NCI-H1694 (cell line): ENCODE results near the gene RASIP1.
"Not testable (repeated sequence)": the region's sequence is repeated elsewhere in the genome, so short reads cannot be mapped to it uniquely, and the experiment has no call there.

Source experiments
- DNase-seq: peaks from one replicate; lab custom pipeline; 2025; lab: John Stamatoyannopoulos, UW

RASIP1 gene

DNA sequence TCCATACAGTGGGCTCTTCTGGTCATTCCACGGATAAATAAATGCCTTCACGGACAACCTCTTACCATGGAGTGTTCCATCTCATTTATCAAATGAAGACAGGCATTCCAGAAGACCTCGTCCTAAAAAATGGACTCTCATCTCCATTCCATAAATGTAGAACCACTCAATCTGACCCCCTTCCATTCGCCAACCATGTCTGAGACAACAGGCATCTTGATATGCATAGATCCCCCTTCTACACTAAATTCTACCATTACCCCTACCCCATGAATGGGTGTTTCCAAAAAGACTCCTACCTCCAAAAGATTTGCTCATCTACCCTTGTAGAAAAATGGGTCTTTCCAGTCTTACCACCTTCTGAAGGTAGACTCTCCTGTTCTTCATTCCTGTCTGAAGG is 9.0 kb downstream of the RASIP1 start:
- no peak for DNase-seq

DNA sequence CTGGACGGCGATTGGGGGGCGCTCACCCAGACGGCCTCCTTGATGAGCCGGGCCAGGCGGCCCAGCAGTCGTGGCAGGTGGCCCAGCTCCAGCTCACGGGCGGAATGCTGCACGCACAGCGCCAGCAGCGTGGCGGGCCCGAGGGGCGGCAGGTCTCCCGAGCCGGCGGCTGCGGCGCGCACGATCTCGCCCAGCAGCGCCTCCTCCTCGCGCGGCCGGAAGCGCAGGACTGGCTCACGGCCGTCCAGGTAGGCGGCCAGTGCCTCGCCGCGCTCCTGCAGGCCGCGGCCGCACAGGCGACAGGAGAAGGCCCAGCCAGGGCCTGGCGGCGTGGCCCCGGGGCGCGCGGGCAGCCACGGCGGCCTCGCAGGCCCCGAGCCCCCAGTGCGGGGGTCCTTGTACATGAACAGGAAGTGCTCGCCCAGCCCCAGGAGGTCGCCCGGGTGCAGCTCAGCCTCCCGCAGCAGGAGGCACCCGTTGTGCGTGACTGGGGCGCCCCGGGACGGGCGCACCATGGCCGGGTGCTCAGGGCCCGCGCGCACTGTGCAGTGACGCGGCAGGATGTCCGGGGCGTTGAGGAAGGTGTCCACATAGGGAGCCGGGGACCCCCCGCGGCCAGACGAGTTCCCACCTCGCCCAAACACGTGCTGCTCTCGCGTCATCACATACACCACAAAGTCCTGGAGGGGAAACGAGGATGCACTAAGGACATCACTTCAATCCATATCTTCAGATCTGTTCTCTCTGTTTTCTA is 11.3 kb downstream of the RASIP1 start:
- DNase-seq = no peak

DNA sequence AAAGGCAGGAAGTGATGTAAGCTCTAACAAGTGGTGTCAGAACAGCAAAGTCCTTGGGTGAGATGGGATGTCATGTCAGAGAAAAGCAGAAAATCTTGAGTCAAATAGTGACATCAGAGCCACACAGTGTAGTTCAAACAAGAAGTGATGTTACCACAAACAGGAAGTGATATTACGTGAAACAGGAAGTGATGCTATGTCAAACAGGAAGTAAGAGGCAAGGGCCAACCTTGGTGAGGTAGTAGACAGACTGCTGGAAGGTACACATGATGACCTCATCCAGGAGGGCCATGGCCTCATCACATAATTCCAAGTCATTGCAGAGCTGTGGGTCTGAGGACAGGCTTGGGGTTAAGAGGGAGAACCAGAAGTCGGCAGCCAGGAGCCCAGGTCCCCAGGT is 13.9 kb downstream of the RASIP1 start:
- DNase-seq = no peak

GRCh38 chr19:48724796-48725753 is 15.3 kb downstream of the RASIP1 start:
- DNase-seq = peak; percentile 21

GRCh38 chr19:48722196-48722708 is 18.2 kb downstream of the RASIP1 start:
- no peak for DNase-seq

- peak; percentile 99 for DNase-seq
These were observed 19.7 kb downstream of the RASIP1 start for GRCh38 chr19:48720613-48721296.

- no peak for DNase-seq
These were observed 20.2 kb downstream of the RASIP1 start for GRCh38 chr19:48720251-48720612.

DNA sequence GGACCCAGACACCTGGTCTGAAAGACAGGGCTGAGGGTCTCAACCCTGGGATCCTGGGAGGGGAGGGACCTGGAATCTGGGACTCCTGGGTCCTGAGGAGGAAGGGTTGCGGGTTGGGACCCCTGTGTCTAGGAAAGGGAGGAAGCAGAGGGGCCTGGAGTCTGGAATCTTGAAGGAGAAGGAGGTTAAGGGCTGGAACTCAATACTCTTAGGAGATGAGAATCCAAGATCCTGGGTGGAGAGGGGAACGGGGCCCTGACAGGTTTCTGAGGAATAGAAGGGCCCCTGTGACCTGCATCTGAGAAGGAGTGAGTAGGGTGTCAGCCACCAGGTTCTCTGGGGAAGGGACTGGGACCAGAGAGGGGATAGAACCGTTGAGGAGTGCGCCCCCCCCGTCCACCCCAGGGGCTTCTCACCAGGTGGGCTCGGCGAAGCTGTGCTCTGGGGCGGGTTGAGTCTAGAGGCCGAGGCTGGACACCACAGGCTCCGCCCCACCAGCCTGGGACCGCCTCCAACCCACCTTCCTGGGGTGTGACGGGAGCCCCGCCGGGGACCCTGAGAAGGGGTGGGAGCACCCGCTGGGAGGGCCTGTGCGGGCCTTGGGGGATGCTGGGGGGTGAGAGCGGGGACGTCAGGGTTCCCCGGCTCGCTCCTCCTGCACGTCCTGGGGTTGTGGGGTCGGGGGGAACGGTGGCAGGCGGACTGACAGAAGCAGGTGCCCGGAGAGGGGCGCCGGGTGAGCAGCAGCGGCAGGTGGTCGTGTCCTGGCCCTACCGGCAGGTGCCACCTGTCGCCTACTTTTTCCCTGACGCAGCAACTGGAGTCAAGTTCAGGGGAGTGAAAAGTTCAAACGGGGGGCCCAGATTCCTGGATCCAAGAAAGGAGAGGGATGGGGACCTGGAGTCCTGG is 20.9 kb downstream of the RASIP1 start, which contains the start of gene MAMSTR:
TSS of gene MAMSTR (minus strand) at position 463 of the 909 bp plus-strand sequence. CDS start 694 bp downstream, outside the sequence.
- DNase-seq = no peak

DNA sequence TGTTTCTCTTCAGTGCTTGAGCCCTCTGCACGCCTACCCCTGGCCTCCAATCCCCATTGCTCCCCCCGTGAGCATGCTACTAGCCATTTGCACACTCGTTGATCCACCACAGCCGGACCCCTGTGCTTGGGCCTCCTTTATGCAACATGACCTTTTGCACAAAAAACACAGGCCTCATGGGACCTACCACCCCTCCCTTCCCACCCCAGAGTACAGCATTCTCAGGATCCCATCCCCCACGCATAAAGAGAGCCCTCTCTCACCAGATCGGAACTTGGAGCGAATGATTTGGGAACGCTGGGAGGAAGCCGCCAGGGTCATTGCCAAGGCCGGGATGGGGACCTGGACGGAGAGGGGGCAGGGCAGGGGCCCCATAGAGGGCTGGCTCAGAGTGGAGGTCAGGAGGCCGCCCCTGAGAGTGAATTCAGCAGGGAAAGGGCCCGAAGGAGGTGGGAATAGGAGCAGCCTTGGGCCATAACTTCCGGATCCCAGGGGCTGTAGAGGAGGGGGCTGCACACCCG is 21.6 kb downstream of the RASIP1 start:
- no peak for DNase-seq

DNA sequence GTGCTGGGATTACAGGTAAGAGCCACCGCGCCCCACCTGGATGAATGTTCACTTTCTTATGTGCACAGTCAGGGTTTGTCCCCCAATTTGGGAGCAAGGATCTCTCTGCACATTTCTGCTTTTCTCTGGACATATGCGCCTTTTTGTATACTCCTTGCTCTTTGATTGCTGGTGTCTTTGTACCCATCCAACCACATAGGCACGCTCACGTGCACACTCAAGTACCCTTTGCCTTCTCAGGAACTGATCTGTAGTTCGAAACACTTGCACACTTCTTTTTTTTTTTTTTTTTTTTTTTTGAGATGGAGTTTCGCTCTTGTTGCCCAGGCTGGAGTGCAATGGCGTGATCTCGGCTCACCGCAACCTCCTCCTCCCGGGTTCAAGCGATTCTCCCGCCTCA is 22.3 kb downstream of the RASIP1 start:
- not testable (repeated sequence) for DNase-seq

DNA sequence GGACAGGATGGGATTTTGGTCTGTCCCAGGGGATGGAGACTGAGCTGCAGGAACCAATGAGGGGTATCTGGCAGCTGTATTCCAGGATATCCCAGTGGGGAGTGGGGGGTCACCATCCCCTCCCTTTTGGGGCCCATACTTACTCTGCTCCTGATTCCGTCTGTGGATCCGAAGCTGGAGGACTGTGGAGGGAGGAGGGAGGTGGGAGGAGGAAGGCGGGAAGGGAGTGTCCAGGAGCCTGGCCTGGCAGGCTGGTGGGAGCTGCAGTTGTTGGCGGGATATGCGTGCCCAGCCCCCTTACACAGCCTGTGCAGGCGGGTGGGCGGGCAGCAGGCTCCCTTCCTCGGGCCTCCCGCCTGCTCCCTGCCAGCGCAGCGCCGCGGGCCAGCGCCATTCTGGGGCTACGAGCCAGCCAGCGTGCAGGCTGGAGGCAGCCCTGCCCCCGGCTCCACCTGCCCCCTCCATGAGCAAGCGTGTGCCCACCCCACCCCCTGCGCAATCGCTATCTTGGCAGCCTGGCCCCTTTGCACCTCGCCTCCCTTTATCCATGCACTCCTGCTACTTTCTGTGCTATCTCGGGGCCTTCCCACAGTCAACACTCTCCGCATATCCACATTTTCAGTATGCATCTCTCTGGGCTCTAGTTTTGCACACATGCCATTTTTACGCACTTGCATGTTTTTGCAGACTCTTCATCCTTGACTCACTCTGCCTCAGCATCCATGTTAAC is 23.7 kb downstream of the RASIP1 start:
- DNase-seq = peak; percentile 96

GRCh38 chr19:48715681-48716171 is 24.7 kb downstream of the RASIP1 start:
- no peak for DNase-seq

DNA sequence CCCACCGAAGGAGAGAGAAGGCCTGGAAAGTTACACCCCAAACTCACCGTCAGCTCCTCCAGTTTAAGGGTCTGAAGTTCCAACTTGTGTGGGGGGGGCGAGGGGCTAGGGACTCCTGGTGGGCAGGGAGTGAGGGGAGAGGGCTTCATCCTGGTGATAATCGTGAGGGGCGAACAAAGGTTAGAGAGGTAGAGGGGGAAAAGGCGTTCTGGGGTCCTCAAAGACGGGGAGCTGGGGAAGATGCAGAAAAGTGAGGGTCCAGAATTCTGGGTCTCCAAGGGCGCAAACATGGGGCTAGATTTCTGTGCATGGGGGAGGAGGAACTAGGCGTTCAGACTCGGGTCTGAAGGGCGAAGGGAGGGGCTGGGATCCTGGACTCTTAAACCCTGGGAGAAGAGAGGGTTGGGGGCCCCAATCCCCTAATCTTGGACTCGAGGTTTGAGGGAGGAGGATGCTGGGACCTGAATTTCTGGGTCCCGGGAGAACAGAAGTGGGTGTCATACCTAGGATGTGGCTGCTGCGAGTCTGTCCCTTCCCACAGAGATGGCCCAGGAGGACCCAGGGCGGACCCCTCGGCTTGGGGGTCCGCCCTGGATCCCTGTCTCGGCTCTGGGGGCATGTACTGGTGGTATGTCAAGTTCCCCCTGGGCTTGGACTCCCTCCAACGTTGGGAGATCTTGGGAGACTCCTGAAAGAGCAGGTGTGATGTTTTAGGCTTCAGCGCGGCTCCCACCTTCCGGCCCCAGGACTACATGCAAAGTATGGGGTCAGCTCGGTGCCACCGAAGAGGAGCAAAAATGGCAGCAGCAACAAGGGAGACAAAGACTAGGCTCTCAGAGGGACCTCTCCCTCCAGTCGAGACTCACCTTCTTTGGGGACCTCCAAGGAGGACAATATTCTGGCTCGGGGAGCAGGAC is 25.4 kb downstream of the RASIP1 start:
- no peak for DNase-seq

- DNase-seq = no peak
These were observed 26.3 kb downstream of the RASIP1 start for GRCh38 chr19:48713864-48714755.

- DNase-seq = no peak
These were observed 27.2 kb downstream of the RASIP1 start for GRCh38 chr19:48713041-48713863.

DNA sequence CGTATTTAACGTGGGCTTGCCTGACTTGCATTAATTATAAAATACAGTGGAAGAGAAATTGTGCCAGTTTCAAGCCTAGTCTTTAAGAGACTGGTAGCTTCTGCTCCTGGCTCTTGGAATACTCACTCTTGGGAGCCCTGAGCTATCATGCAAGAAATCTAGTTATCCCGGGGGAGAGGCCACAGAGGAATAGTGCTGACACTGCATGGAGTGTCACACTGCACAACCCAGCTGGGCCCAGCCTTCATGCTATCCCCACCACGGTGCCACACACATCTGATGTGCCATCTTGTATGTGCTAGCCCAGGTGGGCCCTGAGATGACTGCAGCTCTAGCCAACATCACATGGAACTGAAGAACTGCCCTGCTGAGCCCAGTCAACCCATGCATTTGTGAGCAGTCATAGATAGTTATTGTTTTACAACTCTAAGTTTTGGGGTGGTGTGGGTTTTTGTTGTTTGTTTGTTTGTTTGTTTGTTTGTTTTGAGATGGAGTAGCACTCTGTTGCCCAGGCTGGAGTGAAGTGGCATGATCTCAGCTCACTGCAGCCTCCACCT is 29.2 kb downstream of the RASIP1 start:
- no peak for DNase-seq

DNA sequence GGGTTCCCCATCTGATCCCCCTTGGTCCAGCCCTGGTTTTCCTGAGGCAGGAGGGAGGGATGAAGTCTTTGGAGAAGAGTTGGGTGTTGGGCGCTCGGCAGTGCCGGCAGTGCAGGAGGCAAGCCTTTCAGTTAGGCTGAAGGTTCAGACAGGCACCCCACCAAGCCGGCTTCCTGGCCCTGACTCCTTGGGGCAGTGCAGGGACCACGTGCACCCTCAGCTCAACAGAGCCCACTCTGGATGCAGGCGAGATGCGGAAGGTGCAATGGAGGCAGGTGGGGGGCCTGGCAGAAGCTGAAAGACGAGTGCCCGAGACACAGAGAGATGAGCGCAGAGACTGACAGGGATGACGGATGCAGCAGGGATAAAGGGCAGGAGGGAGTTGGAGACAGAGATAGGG is 31.9 kb downstream of the RASIP1 start:
- no peak for DNase-seq
